K562 (cell line): ENCODE measurements around the gene ST6GALNAC6. TPM values are rescaled to one million over a fixed set of nuclear protein-coding genes. Genes with fewer than 3 reads are reported as not detected.

Experiments
- ARID1B ChIP-seq: fragments of 450-650 bp; IDR thresholded peaks from 2 replicates; pipeline ENCODE4 v1.6.1; 2016; ENCODE audit warnings: antibody characterized with exemption, mild to moderate bottlenecking, inconsistent platforms
- DPF2 ChIP-seq: fragments of 450-650 bp; IDR thresholded peaks from 2 replicates; pipeline ENCODE4 v1.6.1; 2016
- HDAC2 ChIP-seq: fragments of 450-650 bp; IDR thresholded peaks from 2 replicates; pipeline ENCODE4 v1.6.1; 2016; ENCODE audit warnings: mild to moderate bottlenecking
- MAFK ChIP-seq: IDR thresholded peaks from 2 replicates; pipeline ENCODE4 v1.6.1; 2011; ENCODE audit warnings: low read length, improper control_type of control experiment
- MXD1 ChIP-seq: fragments of 250-450 bp; sonication (Bioruptor Pico); IDR thresholded peaks from 2 replicates; pipeline ENCODE4 v1.8.0; 2021; ENCODE audit warnings: borderline replicate concordance, mild to moderate bottlenecking, moderate library complexity; ENCODE audit not compliant: poor library complexity, severe bottlenecking
- PHB2 ChIP-seq: fragments of 450-650 bp; IDR thresholded peaks from 2 replicates; pipeline ENCODE4 v1.6.1; 2017; ENCODE audit warnings: low read depth
- PHF20 ChIP-seq: fragments of 450-650 bp; IDR thresholded peaks from 2 replicates; pipeline ENCODE4 v1.6.1; 2018; ENCODE audit not compliant: partially characterized antibody
- RUNX1 ChIP-seq: sonication (generic); IDR thresholded peaks from 2 replicates; pipeline ENCODE4 v1.6.1; 2016; ENCODE audit warnings: antibody characterized with exemption, low read depth
- SRF ChIP-seq, 2 experiments: fragments of 250-450, 450-650 bp in 1 of 2; sonication (Bioruptor Pico) in 1 of 2; sonication (generic) in 1 of 2; formaldehyde crosslinking; IDR thresholded peaks; 2 replicates each; pipeline versions ENCODE4 v1.5.0 to v1.5.1; 2020 to 2022; ENCODE audit warnings: mild to moderate bottlenecking in 1 of 2, missing genetic modification reagents in 1 of 2
- ZBTB43 ChIP-seq: sonication (generic); formaldehyde crosslinking; IDR thresholded peaks from 2 replicates; pipeline ENCODE4 v1.8.0; 2023; ENCODE audit warnings: mild to moderate bottlenecking, missing genetic modification reagents
- ZKSCAN1 ChIP-seq: fragments of 150-350 bp; IDR thresholded peaks from 2 replicates; pipeline ENCODE4 v1.6.1; 2016; ENCODE audit warnings: low read depth, low read length
- ZMIZ1 ChIP-seq, 2 experiments: fragments of 150-350 bp in 1 of 2; IDR thresholded peaks; 2 replicates each; pipeline ENCODE4 v1.6.1; 2012 to 2016; ENCODE audit warnings: low read depth in 2 of 2, low read length in 2 of 2, mild to moderate bottlenecking in 1 of 2, moderate library complexity in 1 of 2
- ZNF124 ChIP-seq: sonication (generic); formaldehyde crosslinking; IDR thresholded peaks from 2 replicates; pipeline ENCODE4 v1.8.1; 2022; ENCODE audit warnings: missing genetic modification reagents
- ZNF212 ChIP-seq: fragments of 450-650 bp; formaldehyde crosslinking; IDR thresholded peaks from 2 replicates; pipeline ENCODE4 v1.4.0; 2020; ENCODE audit warnings: mild to moderate bottlenecking
- ZNF445 ChIP-seq: fragments of 250-450 bp; sonication (Bioruptor Pico); IDR thresholded peaks from 2 replicates; pipeline ENCODE4 v1.4.0; 2020; ENCODE audit warnings: low read depth, mild to moderate bottlenecking, moderate library complexity
- ZNF507 ChIP-seq: conservative IDR thresholded peaks from 2 replicates; pipeline ENCODE4 v1.6.1; 2017; ENCODE audit warnings: missing genetic modification characterization, missing compliant biosample characterization
- ZNF668 ChIP-seq: fragments of 250-450 bp; sonication (Bioruptor Pico); IDR thresholded peaks from 2 replicates; pipeline ENCODE4 v1.8.0; 2022; ENCODE audit warnings: mild to moderate bottlenecking, inconsistent platforms
- ZNF717 ChIP-seq: fragments of 250-450 bp; sonication (Bioruptor Pico); IDR thresholded peaks from 2 replicates; pipeline ENCODE4 v1.5.0; 2021
- polyA plus RNA-seq, 8 experiments: library from polyadenylated mRNA; depleted of rRNA in 4 of 8; stranded (reverse) in 5 of 8; unstranded in 3 of 8; fragments of >200 nt; fragmentation: Nextera tagmentation in 2 of 8; fragmentation: Illumina TruSeq in 1 of 8; extraction: Ambion mirVana in 2 of 8; extraction: Trizol in 1 of 8; gene quantifications; 2 replicates each; pipeline versions ENCODE4 v1.2.1 to v1.2.3, GENCODE V29; 2011 to 2014; ENCODE audit warnings: inconsistent platforms in 1 of 8, missing spikeins in 1 of 8
- total RNA-seq, 7 experiments: library from RNA; depleted of rRNA in 6 of 7; stranded (reverse); fragments of >200 nt in 6 of 7; fragmentation: Illumina TruSeq in 2 of 7; extraction: Trizol in 2 of 7; gene quantifications; 2 replicates each; pipeline versions ENCODE4 v1.2.1 to v1.2.3, GENCODE V29; 2011 to 2021; ENCODE audit warnings: low replicate concordance in 1 of 7
- TF ChIP-seq, protein P1 (sequence below): fragments of 150-350 bp; IDR thresholded peaks from 2 replicates; pipeline ENCODE4 v1.6.1; 2014; ENCODE audit warnings: low read depth, mild to moderate bottlenecking, low read length, borderline replicate concordance

Gene ST6GALNAC6
- total and polyA plus RNA-seq, 9 of the 15 experiments (the other 6 are each of a cell fraction or from before 2014, with no cell fraction given): 0.13 to 23.0 (median 14.5) TPM

GRCh38 chr9:127865645-127866464 is 33.5 kb downstream of the ST6GALNAC6 start (continued):
- TF ChIP-seq, protein P1, sequence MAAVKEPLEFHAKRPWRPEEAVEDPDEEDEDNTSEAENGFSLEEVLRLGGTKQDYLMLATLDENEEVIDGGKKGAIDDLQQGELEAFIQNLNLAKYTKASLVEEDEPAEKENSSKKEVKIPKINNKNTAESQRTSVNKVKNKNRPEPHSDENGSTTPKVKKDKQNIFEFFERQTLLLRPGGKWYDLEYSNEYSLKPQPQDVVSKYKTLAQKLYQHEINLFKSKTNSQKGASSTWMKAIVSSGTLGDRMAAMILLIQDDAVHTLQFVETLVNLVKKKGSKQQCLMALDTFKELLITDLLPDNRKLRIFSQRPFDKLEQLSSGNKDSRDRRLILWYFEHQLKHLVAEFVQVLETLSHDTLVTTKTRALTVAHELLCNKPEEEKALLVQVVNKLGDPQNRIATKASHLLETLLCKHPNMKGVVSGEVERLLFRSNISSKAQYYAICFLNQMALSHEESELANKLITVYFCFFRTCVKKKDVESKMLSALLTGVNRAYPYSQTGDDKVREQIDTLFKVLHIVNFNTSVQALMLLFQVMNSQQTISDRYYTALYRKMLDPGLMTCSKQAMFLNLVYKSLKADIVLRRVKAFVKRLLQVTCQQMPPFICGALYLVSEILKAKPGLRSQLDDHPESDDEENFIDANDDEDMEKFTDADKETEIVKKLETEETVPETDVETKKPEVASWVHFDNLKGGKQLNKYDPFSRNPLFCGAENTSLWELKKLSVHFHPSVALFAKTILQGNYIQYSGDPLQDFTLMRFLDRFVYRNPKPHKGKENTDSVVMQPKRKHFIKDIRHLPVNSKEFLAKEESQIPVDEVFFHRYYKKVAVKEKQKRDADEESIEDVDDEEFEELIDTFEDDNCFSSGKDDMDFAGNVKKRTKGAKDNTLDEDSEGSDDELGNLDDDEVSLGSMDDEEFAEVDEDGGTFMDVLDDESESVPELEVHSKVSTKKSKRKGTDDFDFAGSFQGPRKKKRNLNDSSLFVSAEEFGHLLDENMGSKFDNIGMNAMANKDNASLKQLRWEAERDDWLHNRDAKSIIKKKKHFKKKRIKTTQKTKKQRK: no peak
- peak; percentile 57; the same call in 1 of the 2 replicates for TF ChIP-seq DPF2
- TF ChIP-seq ZNF507: no peak
- TF ChIP-seq RUNX1: no peak
- no peak for TF ChIP-seq ZNF124 (CRISPR knock-in tag)
- peak; percentile 59; the same call in 1 of the 2 replicates for TF ChIP-seq ARID1B
- no peak for TF ChIP-seq ZMIZ1 (IDR thresholded peaks at IDR 0.05; ENCODE audit: low read depth in 2 of 2, low read length in 2 of 2)
- no peak for TF ChIP-seq ZNF668 (CRISPR knock-in tag)
- no peak for TF ChIP-seq ZNF445 (CRISPR knock-in tag)
- no peak for TF ChIP-seq PHF20
- TF ChIP-seq SRF (CRISPR knock-in tag; IDR thresholded peaks at IDR 0.05): no peak
- 0 out of 2 replicates have a peak, but pooled peaks have one; percentile 28 for TF ChIP-seq PHB2
- no peak for TF ChIP-seq HDAC2
- TF ChIP-seq ZBTB43 (CRISPR knock-in tag): peak; percentile 99
- TF ChIP-seq ZNF717 (CRISPR knock-in tag): no peak
- no peak for TF ChIP-seq MAFK
- no peak for TF ChIP-seq MXD1 (CRISPR knock-in tag)
- no peak for TF ChIP-seq ZKSCAN1
- TF ChIP-seq ZNF212 (CRISPR knock-in tag): no peak
